HepG2 (cell line): ENCODE measurements around the gene XRN1.

Source experiments
- AFF4 ChIP-seq: sonication (generic); formaldehyde crosslinking; IDR thresholded peaks from 2 replicates; pipeline ENCODE4 v1.4.0; 2020; ENCODE audit warnings: missing genetic modification reagents
- CTCF ChIP-seq: sonication (generic); formaldehyde crosslinking; IDR thresholded peaks from 2 replicates; pipeline ENCODE4 v1.5.0; 2020; ENCODE audit warnings: mild to moderate bottlenecking, missing genetic modification reagents, moderate library complexity
- ETV6 ChIP-seq: sonication (generic); formaldehyde crosslinking; conservative IDR thresholded peaks from 2 replicates; pipeline ENCODE4 v1.4.0; 2020; ENCODE audit warnings: missing genetic modification reagents
- FOSL1 ChIP-seq: sonication (generic); formaldehyde crosslinking; IDR thresholded peaks from 2 replicates; pipeline ENCODE4 v1.9.0; 2021; ENCODE audit warnings: missing genetic modification reagents, borderline replicate concordance
- FOSL2 ChIP-seq: sonication (generic); formaldehyde crosslinking; IDR thresholded peaks from 2 replicates; pipeline ENCODE4 v1.4.0; 2020; ENCODE audit warnings: missing genetic modification reagents
- FOXM1 ChIP-seq: sonication (generic); formaldehyde crosslinking; IDR thresholded peaks from 2 replicates; pipeline ENCODE4 v1.5.0; 2020; ENCODE audit warnings: missing genetic modification reagents
- FOXP1 ChIP-seq, 2 experiments: fragments of 450-650 bp in 1 of 2; IDR thresholded peaks; 2 replicates each; pipeline ENCODE4 v1.6.1; 2017 to 2018; ENCODE audit warnings: antibody characterized with exemption in 1 of 2
- KIAA2018 ChIP-seq: sonication (generic); formaldehyde crosslinking; IDR thresholded peaks from 2 replicates; pipeline ENCODE4 v1.5.0; 2020; ENCODE audit warnings: mild to moderate bottlenecking, missing genetic modification reagents, borderline replicate concordance
- NCOR1 ChIP-seq: fragments of 200-600 bp; sonication (generic); IDR thresholded peaks from 2 replicates; pipeline ENCODE4 v1.7.0; 2017; ENCODE audit warnings: antibody characterized with exemption, low read length, borderline replicate concordance
- ZMAT3 ChIP-seq: sonication (generic); formaldehyde crosslinking; conservative IDR thresholded peaks from 2 replicates; pipeline ENCODE4 v1.7.0; 2021; ENCODE audit warnings: missing genetic modification reagents
- ZNF335 ChIP-seq: sonication (generic); formaldehyde crosslinking; IDR thresholded peaks from 2 replicates; pipeline ENCODE4 v1.4.0; 2020; ENCODE audit warnings: missing genetic modification reagents
- ZNF589 ChIP-seq: sonication (generic); formaldehyde crosslinking; conservative IDR thresholded peaks from 2 replicates; pipeline ENCODE4 v1.8.0; 2022; ENCODE audit warnings: mild to moderate bottlenecking, moderate library complexity, missing genetic modification reagents
- TF ChIP-seq, protein P1 (sequence below): sonication (generic); formaldehyde crosslinking; IDR thresholded peaks from 2 replicates; pipeline ENCODE4 v1.4.0; 2020; ENCODE audit warnings: missing genetic modification reagents, low read depth, mild to moderate bottlenecking, borderline replicate concordance

GRCh38 chr3:142374687-142375086, 73.2 kb downstream of the XRN1 start:
- TF ChIP-seq AFF4 (no peak), NCOR1 (no peak), CTCF (no peak), KIAA2018 (no peak), FOXM1 (CRISPR knock-in tag) (no peak), ZMAT3 (CRISPR knock-in tag) (no peak), FOSL2 (CRISPR knock-in tag) (no peak), FOSL1 (CRISPR knock-in tag) (no peak), FOXP1 (IDR thresholded peaks at IDR 0.05) (no peak), FOXP1 (CRISPR knock-in tag; IDR thresholded peaks at IDR 0.05) (no peak), ETV6 (CRISPR knock-in tag) (no peak), ZNF335 (CRISPR knock-in tag) (no peak), ZNF589 (CRISPR knock-in tag) (no peak)
- TF ChIP-seq, protein P1, sequence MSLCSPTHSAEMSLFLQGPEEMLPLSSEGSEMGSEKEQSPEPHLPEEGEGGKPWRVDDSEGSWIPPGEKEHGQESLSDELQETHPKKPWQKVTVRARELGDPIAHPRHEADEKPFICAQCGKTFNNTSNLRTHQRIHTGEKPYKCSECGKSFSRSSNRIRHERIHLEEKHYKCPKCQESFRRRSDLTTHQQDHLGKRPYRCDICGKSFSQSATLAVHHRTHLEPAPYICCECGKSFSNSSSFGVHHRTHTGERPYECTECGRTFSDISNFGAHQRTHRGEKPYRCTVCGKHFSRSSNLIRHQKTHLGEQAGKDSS (CRISPR knock-in tag): no peak
